ENCODE data around the gene CDH4.

Gene CDH4

DNA sequence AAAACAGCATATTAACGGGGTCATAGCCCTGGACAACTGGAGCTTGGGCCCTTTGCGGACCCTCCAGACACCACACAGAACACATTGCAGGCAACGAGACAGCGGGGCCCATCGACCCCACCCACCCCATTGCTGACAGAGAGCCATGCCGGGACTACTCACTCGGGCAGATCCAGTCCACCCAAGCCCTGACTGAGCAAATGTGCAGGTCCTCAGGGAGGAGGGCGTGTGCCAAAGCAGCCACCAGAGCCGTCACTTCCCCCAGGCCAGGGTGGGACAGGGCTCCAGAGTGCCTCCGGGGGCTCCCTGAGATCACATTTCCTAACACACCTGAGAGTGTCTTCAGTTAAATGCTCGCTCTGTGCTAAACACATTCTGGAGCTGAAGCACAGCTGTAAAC is 114.9 kb downstream of the CDH4 start:
- peaks cover 23% of the 10 kb centered on the region for H3K9me3 Mint-ChIP-seq
- H3K27me3 Mint-ChIP-seq, result no peaks in the 10 kb centered on the region
- no peak overlapping the region for H3K4me3 Mint-ChIP-seq
- intact Hi-C loops (cut with micrococcal nuclease), result no loop called here
- no peak overlapping the region for H3K27ac Mint-ChIP-seq
- no peaks in the 10 kb centered on the region for H3K36me3 Mint-ChIP-seq (ENCODE audit: low read depth)
- H3K4me1 Mint-ChIP-seq (ENCODE audit: low read depth), result no peaks in the 10 kb centered on the region

DNA sequence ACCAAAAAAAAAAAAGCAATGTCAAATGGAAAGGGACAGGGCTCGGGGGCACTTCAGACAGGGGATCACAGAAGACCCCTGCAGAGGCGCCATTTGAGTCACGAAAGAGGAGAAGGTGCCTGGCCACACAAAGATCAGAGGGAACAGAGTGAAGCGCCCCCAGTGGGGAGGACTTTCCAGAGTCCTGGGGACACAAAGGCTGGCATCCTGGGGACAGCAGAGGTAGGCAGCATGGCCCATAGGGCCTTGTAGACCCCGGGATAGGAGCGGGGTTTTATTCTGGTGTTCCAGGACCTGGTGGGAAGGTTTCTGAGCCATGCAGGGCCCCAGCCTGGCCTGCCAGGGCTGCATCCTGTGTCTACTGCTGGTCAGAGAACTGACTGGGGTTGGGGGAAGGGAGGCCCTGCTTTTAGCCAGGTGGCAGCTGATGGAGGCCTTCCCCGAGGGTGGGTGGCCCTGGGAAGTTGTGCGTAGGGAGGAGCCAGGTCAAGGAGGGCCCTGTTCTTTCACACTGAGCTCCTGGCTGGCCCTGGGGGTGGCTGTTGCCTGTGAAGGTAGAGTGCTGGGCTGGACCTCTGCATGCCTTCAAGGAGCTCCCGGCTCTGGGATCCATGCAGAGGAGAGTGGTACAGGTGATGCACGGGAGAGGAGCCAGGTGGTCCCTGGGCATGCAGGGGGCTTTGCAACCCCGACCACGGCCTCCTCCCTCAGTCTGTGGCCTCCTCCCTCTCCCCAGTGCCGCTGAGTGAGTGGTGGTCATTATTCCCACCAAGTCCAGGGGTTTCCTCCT is 117.9 kb downstream of the CDH4 start:
- peaks cover 10% of the 10 kb centered on the region for H3K9me3 Mint-ChIP-seq
- H3K27me3 Mint-ChIP-seq, result no peaks in the 10 kb centered on the region
- intact Hi-C loops (cut with micrococcal nuclease), result no loop called here
- H3K4me1 Mint-ChIP-seq (ENCODE audit: low read depth), result no peaks in the 10 kb centered on the region
- no peaks in the 10 kb centered on the region for H3K36me3 Mint-ChIP-seq (ENCODE audit: low read depth)
- H3K27ac Mint-ChIP-seq, result no peak overlapping the region
- H3K4me3 Mint-ChIP-seq, result no peak overlapping the region

DNA sequence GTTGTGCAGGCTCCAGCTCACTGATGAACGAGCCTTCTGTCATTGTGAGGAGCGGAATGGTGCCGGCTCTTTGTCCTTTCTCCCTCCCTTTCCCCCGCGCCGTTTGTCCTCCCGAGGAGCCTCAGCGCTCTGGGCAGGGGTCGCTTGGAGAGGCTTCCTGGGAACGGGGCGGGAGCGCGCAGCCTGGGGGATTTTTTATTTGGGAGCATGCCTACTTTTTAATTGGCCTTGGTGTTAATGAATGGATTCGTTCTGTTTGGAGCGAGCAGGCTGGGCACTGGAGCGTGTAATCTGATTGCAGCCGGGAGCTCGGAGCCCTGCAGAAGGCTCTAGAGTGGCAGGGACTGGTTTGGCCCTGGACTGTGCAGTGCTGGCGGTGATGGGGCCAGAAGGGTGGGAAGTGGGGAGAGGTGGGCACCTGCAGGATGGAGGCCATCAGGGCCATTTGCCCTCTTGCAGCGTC is 118.8 kb downstream of the CDH4 start:
- no peaks in the 10 kb centered on the region for H3K4me1 Mint-ChIP-seq (ENCODE audit: low read depth)
- H3K36me3 Mint-ChIP-seq (ENCODE audit: low read depth), result no peaks in the 10 kb centered on the region
- intact Hi-C loops (cut with micrococcal nuclease), result no loop called here
- H3K27me3 Mint-ChIP-seq, result no peaks in the 10 kb centered on the region
- no peak overlapping the region for H3K4me3 Mint-ChIP-seq
- H3K27ac Mint-ChIP-seq, result no peak overlapping the region
- peaks cover under 1% of the 10 kb centered on the region for H3K9me3 Mint-ChIP-seq

DNA sequence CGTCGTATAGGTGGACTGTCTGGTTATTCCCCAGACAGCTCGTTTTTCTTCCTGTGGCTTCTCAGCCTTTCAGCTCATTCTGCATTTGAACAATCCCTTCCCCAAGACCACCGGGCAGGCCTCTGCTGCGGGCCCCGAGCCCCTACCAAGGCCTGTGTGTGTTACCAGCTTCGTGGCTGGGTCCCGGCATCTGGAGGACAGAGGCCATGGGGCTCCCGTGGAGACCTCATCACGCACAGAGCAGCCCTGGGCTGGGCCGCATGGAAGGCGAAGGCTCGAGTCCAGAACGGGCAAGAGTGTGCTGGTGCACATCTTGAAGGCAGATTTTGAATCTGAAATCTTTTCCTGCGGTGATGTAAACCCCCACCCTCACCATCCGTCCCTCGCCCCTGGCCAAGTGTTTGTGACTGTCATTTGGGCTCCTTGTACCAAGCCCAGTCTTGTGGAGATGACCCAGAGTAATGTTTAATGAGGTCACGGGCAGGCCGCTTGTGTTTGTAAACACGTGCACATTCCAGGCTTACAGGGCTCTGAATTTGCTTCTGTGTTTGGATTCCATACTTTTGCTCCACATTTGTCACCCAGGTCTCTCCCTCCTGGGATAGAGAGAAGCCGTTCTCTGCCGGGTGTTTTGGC is 119.6 kb downstream of the CDH4 start:
- no peaks in the 10 kb centered on the region for H3K36me3 Mint-ChIP-seq (ENCODE audit: low read depth)
- intact Hi-C loops (cut with micrococcal nuclease), result no loop called here
- no peaks in the 10 kb centered on the region for H3K4me1 Mint-ChIP-seq (ENCODE audit: low read depth)
- no peaks in the 10 kb centered on the region for H3K9me3 Mint-ChIP-seq
- H3K4me3 Mint-ChIP-seq, result no peak overlapping the region
- no peaks in the 10 kb centered on the region for H3K27me3 Mint-ChIP-seq
- H3K27ac Mint-ChIP-seq, result no peak overlapping the region

DNA sequence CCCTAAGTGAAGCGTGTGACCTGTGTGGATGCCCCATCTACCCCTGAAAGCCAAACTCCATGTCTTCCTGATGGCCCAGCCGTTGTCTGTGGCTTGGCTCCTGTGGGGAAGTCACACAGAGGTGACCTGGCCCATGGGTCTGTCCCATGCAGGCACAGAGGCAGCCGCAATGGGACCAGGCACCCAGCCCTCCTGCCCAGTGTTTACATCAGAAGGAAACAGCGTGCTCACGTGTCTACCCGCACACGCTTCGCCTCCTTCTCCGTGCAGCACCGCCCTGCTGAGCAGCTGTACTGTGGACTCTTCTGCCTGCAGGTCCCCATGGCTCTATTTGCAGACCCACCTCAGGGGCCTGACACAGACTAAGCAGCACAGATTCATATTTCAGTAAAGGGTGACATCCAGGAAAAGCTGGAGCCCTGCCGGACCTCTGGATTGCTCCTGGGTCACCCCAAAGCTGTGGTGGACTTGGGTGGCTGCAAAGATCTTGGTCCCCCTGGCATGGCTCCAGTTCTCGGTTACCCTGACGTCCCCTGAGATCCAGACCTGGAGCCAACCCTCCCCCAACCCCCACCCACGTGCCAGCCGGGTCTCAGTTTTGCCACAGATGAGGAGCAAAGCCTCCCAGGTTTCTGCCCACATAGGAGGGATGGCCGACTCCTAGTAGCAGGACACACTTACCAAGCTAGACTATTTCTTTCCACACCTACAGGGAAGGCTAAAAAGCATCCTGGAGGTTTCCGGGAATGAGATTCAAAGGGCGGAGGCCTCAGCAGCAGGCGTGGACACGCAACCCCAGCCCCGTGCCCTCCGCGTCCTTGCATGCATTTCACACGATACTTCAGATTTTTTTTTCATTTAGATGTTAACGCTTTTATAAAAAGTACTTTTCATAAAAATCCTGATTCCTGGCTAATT is 120.3 kb downstream of the CDH4 start:
- no peak overlapping the region for H3K27ac Mint-ChIP-seq
- intact Hi-C loops (cut with micrococcal nuclease), result no loop called here
- no peaks in the 10 kb centered on the region for H3K36me3 Mint-ChIP-seq (ENCODE audit: low read depth)
- no peaks in the 10 kb centered on the region for H3K4me1 Mint-ChIP-seq (ENCODE audit: low read depth)
- H3K9me3 Mint-ChIP-seq, result no peaks in the 10 kb centered on the region
- no peak overlapping the region for H3K4me3 Mint-ChIP-seq
- H3K27me3 Mint-ChIP-seq, result no peaks in the 10 kb centered on the region

DNA sequence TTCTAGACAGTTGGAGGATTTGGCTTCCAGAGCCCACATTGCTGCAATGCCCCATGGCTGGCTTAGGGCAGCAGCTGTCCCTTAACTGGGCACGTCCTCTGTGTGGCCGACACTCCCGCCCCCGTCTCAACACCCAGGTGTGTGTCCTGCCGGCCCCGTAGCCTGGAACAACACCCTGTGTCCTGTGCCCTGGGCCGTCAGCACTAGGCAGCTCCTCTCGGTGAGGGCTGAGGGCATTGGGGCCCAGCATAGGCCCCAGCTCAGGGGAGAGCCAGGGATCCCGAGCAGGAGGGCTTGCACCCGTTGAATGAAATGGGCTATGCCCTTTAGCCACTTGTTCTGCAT is 121.0 kb downstream of the CDH4 start:
- H3K4me1 Mint-ChIP-seq (ENCODE audit: low read depth), result no peaks in the 10 kb centered on the region
- no peak overlapping the region for H3K27ac Mint-ChIP-seq
- H3K4me3 Mint-ChIP-seq, result no peak overlapping the region
- H3K27me3 Mint-ChIP-seq, result no peaks in the 10 kb centered on the region
- no peaks in the 10 kb centered on the region for H3K9me3 Mint-ChIP-seq
- intact Hi-C loops (cut with micrococcal nuclease), result no loop called here
- no peaks in the 10 kb centered on the region for H3K36me3 Mint-ChIP-seq (ENCODE audit: low read depth)

DNA sequence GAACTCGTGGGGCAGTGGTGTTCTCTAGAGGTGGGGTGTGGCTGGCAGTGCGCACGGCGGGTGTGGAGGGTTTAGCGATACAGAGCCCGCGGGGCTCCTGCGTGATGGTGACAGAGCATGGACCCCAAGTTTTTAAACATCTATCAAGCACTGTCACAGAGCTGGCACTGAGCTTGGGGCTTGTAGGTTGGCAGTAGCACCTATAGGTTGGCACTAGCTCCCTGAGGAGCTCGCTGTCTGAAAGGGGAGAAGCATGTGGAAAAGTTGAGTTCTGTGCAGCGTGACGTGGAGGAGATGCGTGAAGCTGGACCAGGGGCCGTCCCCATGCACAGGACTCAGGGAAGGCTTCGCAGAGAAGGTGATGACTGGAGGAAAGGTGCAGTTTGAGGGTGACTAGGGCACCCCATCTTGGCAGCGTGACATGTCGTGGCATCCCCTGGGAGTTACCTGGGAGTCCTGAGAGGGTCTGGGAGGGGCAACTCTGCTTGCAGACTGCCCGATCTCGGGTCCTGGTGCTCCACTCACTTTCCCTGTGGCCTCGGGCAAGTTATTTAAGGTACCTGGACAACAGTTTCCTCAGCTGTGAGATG is 122.0 kb downstream of the CDH4 start:
- Mint-ChIP-seq H3K9me3 (no peaks in the 10 kb centered on the region), H3K27me3 (no peaks in the 10 kb centered on the region)
- intact Hi-C loops (cut with micrococcal nuclease), result no loop called here

DNA sequence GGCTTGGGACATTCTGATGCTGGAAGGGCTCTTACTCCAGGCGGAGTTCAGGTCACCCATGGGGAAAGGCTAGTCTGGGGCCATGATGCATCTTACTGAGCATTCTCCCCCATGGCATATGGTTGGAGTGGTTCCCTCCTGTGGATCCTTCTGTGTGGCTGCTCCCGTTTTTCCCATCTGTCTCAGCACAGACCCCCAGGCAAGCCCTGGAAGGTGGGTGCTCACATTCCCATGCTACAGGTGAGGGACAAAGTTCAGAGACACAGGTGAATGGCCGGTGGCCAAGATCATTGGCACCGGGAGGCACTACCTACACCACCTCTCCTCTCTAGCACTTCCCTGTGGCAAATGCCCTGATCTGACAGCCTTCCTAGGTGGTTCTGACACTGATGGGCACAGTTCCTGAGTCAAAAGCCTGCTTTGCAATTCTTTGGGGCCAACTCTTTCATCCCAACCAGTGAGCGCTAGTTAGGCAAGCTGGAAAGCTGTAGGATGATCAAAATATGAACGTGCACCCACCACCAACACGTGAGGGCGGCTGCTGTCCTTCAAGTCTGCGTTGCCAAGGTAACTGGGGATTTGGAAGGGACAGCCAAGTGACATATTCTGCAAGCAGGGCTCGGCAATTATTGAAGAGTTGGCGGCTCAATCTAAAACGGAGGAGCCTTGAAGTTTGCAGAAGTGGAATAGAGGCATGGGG is 124.6 kb downstream of the CDH4 start:
- intact Hi-C loops (cut with micrococcal nuclease), result no loop called here
- Mint-ChIP-seq H3K9me3 (no peaks in the 10 kb centered on the region), H3K27me3 (no peaks in the 10 kb centered on the region), H3K4me1 (ENCODE audit: low read depth) (no peaks in the 10 kb centered on the region), H3K4me3 (no peak overlapping the region), H3K27ac (no peak overlapping the region), H3K36me3 (ENCODE audit: low read depth) (no peaks in the 10 kb centered on the region)

More for the DNA sequence above, 122.0 kb downstream of the CDH4 start:
- no peak overlapping the region for H3K4me3 Mint-ChIP-seq
- H3K4me1 Mint-ChIP-seq (ENCODE audit: low read depth), result no peaks in the 10 kb centered on the region
- H3K27ac Mint-ChIP-seq, result no peak overlapping the region
- no peaks in the 10 kb centered on the region for H3K36me3 Mint-ChIP-seq (ENCODE audit: low read depth)

DNA sequence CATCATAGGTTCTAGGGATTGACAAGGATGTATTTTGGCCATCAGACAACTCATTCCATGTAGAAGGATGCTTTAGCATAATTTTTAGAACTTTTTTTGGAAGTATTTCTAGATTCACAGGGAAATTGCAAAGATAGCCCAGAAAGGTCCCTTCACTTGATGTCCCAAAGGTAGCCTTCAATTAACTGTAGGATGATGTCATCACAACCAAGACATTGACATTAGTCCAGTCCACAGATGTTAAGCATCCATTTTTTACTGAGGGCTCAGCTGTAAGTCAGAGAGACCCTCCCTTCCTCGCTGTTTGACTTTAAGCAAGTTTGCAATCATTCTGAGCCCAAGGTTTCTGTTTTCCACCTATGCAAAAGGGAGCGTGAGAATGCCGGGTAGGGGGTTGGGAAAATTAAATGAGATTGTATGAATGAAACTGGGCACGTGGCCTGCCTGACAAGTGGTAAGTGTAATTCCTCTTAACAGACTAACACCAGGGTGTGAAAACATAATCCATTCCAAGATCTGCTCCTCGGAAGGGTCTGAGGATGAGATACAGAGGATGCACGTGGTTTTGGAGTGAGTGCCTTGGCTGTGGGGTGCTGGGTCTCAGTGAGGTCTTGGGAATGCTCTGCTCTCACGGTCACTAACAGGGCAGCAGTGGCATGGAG is 126.8 kb downstream of the CDH4 start:
- intact Hi-C loops (cut with micrococcal nuclease), result no loop called here
- H3K36me3 Mint-ChIP-seq (ENCODE audit: low read depth), result no peaks in the 10 kb centered on the region
- H3K27ac Mint-ChIP-seq, result no peak overlapping the region
- H3K4me3 Mint-ChIP-seq, result no peak overlapping the region
- H3K4me1 Mint-ChIP-seq (ENCODE audit: low read depth), result no peaks in the 10 kb centered on the region
- H3K9me3 Mint-ChIP-seq, result peaks cover 11% of the 10 kb centered on the region
- no peaks in the 10 kb centered on the region for H3K27me3 Mint-ChIP-seq

DNA sequence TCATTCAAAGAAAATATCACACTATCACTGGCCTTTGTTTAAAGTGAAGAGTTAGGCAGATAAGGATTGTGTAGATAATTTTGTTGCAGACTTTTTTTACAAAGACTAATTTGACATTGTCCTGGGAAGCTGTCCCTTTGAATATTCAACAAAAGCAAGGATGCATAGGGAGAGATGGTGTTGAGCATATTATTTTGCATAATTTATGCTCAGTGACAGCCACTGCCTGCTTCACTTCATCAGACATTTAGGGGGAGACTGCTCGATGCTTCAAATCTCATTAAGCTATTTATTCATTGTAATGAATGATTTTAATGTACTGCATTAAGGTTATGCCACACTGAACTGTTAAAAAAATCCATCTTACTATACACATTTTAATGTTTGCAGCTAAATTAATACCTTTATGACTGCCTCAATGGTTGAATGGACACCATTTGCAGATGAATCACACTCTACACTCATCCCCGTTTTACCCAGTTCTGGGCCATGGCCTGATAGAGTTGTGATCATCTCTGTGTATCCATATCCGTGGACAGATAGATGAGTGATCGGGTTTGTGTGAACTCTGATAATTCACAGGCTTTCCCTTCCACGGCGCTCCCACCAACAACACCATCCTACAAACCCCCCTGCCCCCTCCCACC is 128.0 kb downstream of the CDH4 start:
- intact Hi-C loops (cut with micrococcal nuclease), result no loop called here
- Mint-ChIP-seq H3K27me3 (no peaks in the 10 kb centered on the region), H3K4me3 (no peak overlapping the region), H3K4me1 (ENCODE audit: low read depth) (no peaks in the 10 kb centered on the region), H3K36me3 (ENCODE audit: low read depth) (no peaks in the 10 kb centered on the region), H3K9me3 (peaks cover 11% of the 10 kb centered on the region), H3K27ac (no peak overlapping the region)

DNA sequence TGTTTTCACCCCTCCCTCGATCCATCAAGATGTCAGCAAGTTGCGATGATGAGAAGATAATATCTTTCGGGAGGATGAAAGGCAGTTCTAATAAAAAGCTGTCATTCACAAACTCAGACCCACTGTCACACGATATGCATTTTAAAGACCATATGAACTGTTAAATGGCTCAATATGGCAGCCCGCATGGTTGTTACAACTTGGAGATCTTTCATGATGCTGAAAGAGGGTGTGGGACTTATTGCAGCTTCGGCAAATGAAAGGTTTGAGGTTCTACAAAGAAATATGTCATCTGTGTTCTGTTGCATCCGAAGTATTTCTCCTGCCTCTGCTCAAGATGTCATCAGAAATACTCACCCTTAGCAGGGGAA is 128.5 kb downstream of the CDH4 start:
- peaks cover 16% of the 10 kb centered on the region for H3K9me3 Mint-ChIP-seq
- no peak overlapping the region for H3K27ac Mint-ChIP-seq
- no peaks in the 10 kb centered on the region for H3K4me1 Mint-ChIP-seq (ENCODE audit: low read depth)
- intact Hi-C loops (cut with micrococcal nuclease), result no loop called here
- no peaks in the 10 kb centered on the region for H3K36me3 Mint-ChIP-seq (ENCODE audit: low read depth)
- H3K4me3 Mint-ChIP-seq, result no peak overlapping the region
- no peaks in the 10 kb centered on the region for H3K27me3 Mint-ChIP-seq

DNA sequence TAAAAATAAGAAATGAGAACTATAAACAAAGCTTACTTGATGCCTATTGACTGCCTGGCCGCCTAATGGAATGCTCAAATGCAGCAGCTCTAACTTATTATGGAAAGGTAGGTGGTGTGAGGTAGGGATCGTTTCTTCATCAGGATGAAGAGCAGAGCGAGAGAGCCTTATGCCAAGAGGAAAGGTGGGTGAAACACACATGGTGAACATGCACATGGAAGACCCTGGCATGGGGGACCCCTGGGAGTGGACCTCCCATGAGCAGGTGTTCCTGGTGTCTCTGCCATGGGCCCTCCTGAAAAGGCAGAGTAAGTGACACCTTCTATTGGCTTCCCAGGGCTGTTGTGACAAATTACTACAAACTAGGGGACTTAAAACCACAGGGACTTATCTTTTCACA is 130.1 kb downstream of the CDH4 start:
- H3K27me3 Mint-ChIP-seq, result no peaks in the 10 kb centered on the region
- intact Hi-C loops (cut with micrococcal nuclease), result no loop called here
- H3K9me3 Mint-ChIP-seq, result peaks cover 28% of the 10 kb centered on the region
- H3K4me3 Mint-ChIP-seq, result no peak overlapping the region
- H3K27ac Mint-ChIP-seq, result no peak overlapping the region
- no peaks in the 10 kb centered on the region for H3K4me1 Mint-ChIP-seq (ENCODE audit: low read depth)
- H3K36me3 Mint-ChIP-seq (ENCODE audit: low read depth), result no peaks in the 10 kb centered on the region

DNA sequence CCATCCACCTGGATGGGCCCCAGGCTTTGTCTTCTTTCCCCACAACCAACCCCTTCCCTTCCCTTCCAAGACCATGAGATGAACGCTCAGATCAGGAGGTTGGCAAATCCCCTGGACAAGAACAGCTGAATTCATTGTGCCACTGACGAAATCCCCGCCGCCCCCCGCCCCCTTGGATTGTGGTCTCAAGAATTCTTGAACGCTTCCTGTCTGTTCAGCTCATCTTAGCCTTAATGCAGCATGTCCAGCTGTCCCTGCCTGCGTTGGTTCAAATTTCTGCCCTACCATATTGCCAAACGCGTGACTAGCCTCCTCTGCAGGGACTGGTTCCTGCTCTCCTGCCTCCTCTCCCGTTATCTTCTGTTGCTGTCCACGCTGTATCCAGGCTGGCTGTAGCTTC is 133.2 kb downstream of the CDH4 start:
- Mint-ChIP-seq H3K27me3 (no peaks in the 10 kb centered on the region), H3K9me3 (peaks cover 40% of the 10 kb centered on the region), H3K36me3 (ENCODE audit: low read depth) (no peaks in the 10 kb centered on the region), H3K4me3 (no peak overlapping the region), H3K4me1 (ENCODE audit: low read depth) (no peaks in the 10 kb centered on the region), H3K27ac (no peak overlapping the region)
- intact Hi-C loops (cut with micrococcal nuclease), result no loop called here

Measured in dendritic cell treated with granulocyte-macrophage colony-stimulating factor and Interleukin-4, amounts not matched to agents 40 ng/mL and 50 ng/mL, for 4 days (primary cell).